ENCODE results near the gene CAMSAP1. TPM values are rescaled to one million over a fixed set of nuclear protein-coding genes. Genes with fewer than 3 reads are reported as not detected.

Gene CAMSAP1
- 15.0 and 19.7 TPM in 2 replicates for total RNA-seq

GRCh38 chr9:135907431-135908092, at the start of gene CAMSAP1:
TSS of gene CAMSAP1 (minus strand) at chr9:135907546. CDS start at chr9:135907159, 387 bp downstream.

Other genes with a start within 250 kb of the CAMSAP1 start
- gene LCN9, start 244.2 kb downstream of the CAMSAP1 start, total RNA-seq = not detected in 2 replicates
- not detected in 2 replicates for gene SOHLH1, start 208.1 kb downstream of the CAMSAP1 start, total RNA-seq
- gene KCNT1, start 205.4 kb downstream of the CAMSAP1 start, total RNA-seq = not detected in 2 replicates
- gene UBAC1, start 53.8 kb upstream of the CAMSAP1 start, total RNA-seq = 31.3 and 36.7 TPM in 2 replicates
- gene NACC2, start 187.7 kb upstream of the CAMSAP1 start, total RNA-seq = 11.5 and 12.9 TPM in 2 replicates
- 27.4 and 29.3 TPM in 2 replicates for gene TMEM250, start 211.3 kb upstream of the CAMSAP1 start, total RNA-seq

Data from bronchial smooth muscle cell (primary cell).